LNCaP clone FGC (cell line): ENCODE results near the gene PLXNA4.

Experiments used
- DNase-seq: peaks from one replicate; pipeline ENCODE4 v3.0.0-alpha.2; 2011; ENCODE audit warnings: low read depth
- H3K4me3 ChIP-seq: 2 replicates; pipeline ENCODE4 v1.5.1; 2011; ENCODE audit warnings: mild to moderate bottlenecking, low read depth, low read length, control low read depth
- TF ChIP-seq, protein P1 (sequence below): IDR thresholded peaks from 2 replicates; pipeline ENCODE4 v1.5.1; 2012; ENCODE audit warnings: mild to moderate bottlenecking; ENCODE audit not compliant: control insufficient read depth, insufficient read depth; ENCODE audit errors: extremely low read depth

PLXNA4 gene

DNA sequence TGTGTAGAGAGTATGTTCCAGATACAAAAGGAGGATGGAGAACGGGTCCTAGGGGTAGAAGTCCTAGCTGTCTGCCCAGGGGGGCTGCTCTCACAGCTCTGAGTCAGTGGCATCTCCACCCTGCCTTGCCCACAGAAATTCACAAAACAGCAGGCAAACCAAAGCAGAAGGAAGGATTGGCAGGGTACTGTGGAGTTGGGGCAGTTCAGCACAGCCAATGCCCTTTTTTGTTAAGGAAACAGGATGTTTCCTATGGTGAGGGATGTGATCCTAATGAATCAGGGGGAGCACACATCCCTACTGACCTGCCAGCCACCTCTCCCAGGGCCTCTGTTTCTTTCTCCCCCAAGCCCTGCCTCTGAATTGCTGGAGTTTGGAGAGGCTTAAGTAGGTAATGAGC, 457.6 kb downstream of the PLXNA4 start:
- H3K4me3 ChIP-seq = no peak overlapping the region
- DNase-seq = no peak
- TF ChIP-seq, protein P1, sequence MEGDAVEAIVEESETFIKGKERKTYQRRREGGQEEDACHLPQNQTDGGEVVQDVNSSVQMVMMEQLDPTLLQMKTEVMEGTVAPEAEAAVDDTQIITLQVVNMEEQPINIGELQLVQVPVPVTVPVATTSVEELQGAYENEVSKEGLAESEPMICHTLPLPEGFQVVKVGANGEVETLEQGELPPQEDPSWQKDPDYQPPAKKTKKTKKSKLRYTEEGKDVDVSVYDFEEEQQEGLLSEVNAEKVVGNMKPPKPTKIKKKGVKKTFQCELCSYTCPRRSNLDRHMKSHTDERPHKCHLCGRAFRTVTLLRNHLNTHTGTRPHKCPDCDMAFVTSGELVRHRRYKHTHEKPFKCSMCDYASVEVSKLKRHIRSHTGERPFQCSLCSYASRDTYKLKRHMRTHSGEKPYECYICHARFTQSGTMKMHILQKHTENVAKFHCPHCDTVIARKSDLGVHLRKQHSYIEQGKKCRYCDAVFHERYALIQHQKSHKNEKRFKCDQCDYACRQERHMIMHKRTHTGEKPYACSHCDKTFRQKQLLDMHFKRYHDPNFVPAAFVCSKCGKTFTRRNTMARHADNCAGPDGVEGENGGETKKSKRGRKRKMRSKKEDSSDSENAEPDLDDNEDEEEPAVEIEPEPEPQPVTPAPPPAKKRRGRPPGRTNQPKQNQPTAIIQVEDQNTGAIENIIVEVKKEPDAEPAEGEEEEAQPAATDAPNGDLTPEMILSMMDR = no peak

DNA sequence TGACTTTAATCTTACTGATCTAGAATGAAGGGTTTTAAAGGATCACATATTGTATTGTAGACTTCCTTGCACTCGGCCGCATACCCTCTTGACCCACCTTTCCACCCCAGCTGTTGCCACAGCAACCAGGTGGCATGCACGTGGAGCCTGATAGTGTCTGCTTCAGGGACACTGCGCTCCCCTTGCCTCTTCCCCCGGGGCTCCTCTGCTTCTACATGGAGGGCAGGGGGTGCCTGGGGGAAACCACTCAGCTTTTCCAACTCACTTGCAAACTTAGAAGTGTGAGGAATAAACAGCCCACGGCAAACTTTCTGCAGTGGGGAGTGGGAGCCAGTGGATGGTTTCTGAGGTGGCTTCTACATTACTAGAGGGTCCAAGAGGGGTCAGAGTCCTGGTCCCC, 458.6 kb downstream of the PLXNA4 start:
- no peak for DNase-seq
- TF ChIP-seq, protein P1 = no peak
- H3K4me3 ChIP-seq = no peak overlapping the region

DNA sequence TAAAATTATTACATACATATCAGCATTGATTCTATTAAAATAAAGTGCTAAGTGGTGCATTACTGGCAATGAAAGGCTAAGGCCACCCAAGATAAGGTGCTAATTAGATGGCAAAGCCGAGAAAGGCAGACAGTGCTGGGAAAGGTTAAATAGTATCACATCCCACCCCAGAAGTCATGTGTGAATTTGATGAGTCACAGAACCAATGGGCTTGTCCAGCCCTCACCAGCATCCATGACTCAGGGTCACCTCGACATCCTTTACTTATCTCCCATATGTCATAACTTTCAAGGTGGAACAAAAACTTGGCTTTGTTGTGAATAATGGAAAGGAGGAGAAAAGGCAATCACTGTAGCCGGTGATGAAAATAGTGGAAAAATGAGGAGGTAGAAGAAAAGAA, 459.1 kb downstream of the PLXNA4 start:
- TF ChIP-seq, protein P1 = no peak
- no peak for DNase-seq
- H3K4me3 ChIP-seq = no peak overlapping the region

DNA sequence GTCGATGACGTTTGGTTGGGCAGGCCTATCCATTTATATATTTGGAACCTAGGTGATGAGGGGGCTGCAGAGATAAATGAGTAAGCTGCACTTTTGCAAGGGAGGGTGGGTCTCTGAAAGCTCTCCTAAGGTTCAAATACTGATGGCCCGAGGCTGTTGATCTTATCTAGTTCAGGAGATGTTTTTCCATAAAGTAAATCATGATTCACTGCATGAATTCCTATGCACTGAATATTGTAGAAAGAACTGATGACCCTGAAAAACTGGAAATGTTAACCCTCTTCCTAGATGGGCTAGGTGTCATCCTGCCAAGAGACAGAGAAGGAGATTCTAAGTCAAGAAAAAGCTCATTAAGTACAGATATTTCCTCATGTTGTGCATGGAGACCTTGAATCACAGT, 459.9 kb downstream of the PLXNA4 start:
- no peak overlapping the region for H3K4me3 ChIP-seq
- DNase-seq = no peak
- TF ChIP-seq, protein P1 = no peak

DNA sequence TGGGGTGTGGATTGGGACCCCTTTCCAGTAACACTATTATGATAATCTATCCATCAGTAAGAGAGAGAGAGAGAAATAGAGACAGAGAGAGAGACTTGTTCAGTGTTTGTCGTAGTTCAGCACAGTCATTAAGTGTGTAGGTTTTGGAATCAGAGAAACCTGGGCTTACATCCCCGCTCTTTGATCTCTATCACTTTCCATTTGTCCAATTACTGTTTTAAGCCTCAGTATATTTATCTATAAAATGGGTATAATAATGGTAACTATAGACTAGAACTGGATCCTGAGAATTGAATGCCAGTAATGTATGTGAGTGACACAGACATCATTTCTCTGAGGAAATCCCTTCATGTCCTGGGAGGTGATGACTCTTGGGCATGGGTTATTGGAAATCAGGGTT, 460.5 kb downstream of the PLXNA4 start:
- no peak overlapping the region for H3K4me3 ChIP-seq
- TF ChIP-seq, protein P1 = no peak
- no peak for DNase-seq

DNA sequence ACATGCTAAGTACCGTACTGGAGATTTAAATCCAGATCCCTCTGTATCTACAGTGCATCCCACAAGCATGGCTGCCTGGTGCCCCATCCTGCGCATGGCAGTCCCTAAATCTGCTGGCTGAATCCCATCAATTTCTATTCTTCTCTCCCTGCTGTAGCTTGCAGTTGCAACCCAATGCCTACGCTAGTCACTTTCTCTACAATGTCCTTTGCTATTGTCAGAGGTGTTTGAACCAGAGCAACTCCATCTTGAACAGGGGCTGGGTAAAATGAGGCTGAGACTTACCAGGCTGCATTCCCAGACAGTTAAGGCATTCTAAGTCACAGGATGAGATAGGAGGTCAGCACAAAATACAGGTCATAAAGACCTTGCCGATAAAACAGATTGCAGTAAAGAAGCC, 461.2 kb downstream of the PLXNA4 start:
- DNase-seq = no peak
- TF ChIP-seq, protein P1 = no peak
- no peak overlapping the region for H3K4me3 ChIP-seq

DNA sequence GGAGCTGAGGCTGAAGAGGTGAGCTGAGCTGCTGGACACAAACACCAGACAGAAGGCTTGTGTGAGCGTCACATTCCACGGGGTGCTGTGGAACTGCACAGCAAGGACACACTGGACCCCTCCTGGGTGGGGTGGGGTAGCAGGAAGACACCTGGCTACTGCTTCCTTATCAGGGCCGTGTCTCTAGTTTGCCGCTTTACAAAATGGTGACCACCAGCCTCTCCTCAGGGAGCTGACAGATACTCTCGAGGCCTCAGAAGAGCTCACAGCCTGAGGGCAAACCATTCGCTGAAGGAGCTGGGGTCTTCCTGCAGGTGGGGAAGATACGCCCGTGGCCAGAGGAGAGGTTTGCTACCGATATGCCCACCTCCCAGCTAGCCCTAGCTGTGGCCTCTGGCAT, 461.9 kb downstream of the PLXNA4 start:
- no peak for DNase-seq
- TF ChIP-seq, protein P1 = no peak
- no peak overlapping the region for H3K4me3 ChIP-seq
